Osteoblast (primary cell): Measurements from ENCODE around the gene FGF3. TPM values are rescaled to one million over a fixed set of nuclear protein-coding genes. Genes with fewer than 3 reads are reported as not detected.
A peak's percentile ranks its signal among the peaks of the same experiment; 100 is the strongest.

Experiments
- DNase-seq: peaks from one replicate; pipeline ENCODE4 v3.0.0; 2011; ENCODE audit warnings: low spot score, mixed read lengths; ENCODE audit not compliant: insufficient read length; ENCODE audit errors: missing footprints
- H2AFZ ChIP-seq: 2 replicates; pipeline ENCODE4 v1.6.0; 2011; ENCODE audit warnings: mild to moderate bottlenecking, low read length
- H3K27ac ChIP-seq: 2 replicates; pipeline ENCODE4 v1.5.1; 2011; ENCODE audit warnings: mild to moderate bottlenecking, low read depth, low read length, moderate library complexity
- H3K27me3 ChIP-seq: 2 replicates; pipeline ENCODE4 v1.6.0; 2012; ENCODE audit warnings: mild to moderate bottlenecking, control low read depth, inconsistent platforms, low read length, moderate library complexity; ENCODE audit not compliant: insufficient read depth
- H3K36me3 ChIP-seq: 2 replicates; pipeline ENCODE4 v1.5.1; 2011; ENCODE audit warnings: mild to moderate bottlenecking, low read length, control low read depth, moderate library complexity; ENCODE audit not compliant: insufficient read depth
- H3K4me1 ChIP-seq: 2 replicates; pipeline ENCODE4 v1.5.1; 2011; ENCODE audit warnings: mild to moderate bottlenecking, low read length, control low read depth, moderate library complexity; ENCODE audit not compliant: insufficient read depth
- H3K4me2 ChIP-seq: 2 replicates; pipeline ENCODE4 v1.6.0; 2011; ENCODE audit warnings: mild to moderate bottlenecking, low read length; ENCODE audit not compliant: insufficient read depth
- H3K4me3 ChIP-seq: fragments of 200-600 bp; sonication (generic); 3 replicates; pipeline ENCODE4 v1.5.1; 2012; ENCODE audit warnings: mild to moderate bottlenecking, low read length, inconsistent platforms; ENCODE audit not compliant: insufficient read depth
- H3K79me2 ChIP-seq: 2 replicates; pipeline ENCODE4 v1.6.0; 2012; ENCODE audit warnings: mild to moderate bottlenecking, low read length, control low read depth, inconsistent platforms; ENCODE audit not compliant: insufficient read depth
- H3K9me3 ChIP-seq: 2 replicates; pipeline ENCODE4 v1.5.1; 2011; ENCODE audit warnings: low read depth, low read length, control low read depth
- H4K20me1 ChIP-seq: 2 replicates; pipeline ENCODE4 v1.6.0; 2012; ENCODE audit warnings: mild to moderate bottlenecking, low read length, control low read depth; ENCODE audit not compliant: insufficient read depth
- CTCF ChIP-seq: IDR thresholded peaks from 2 replicates; pipeline ENCODE4 v1.5.1; 2011; ENCODE audit warnings: mild to moderate bottlenecking, low read depth, low read length, moderate library complexity; ENCODE audit errors: extremely low read depth
- total RNA-seq: library from RNA; depleted of rRNA; stranded (reverse); fragments of >200 nt; gene quantifications from 2 replicates; pipeline ENCODE4 v1.2.3, GENCODE V29; 2012

Gene FGF3
- total RNA-seq, 1 donor = not detected

DNA sequence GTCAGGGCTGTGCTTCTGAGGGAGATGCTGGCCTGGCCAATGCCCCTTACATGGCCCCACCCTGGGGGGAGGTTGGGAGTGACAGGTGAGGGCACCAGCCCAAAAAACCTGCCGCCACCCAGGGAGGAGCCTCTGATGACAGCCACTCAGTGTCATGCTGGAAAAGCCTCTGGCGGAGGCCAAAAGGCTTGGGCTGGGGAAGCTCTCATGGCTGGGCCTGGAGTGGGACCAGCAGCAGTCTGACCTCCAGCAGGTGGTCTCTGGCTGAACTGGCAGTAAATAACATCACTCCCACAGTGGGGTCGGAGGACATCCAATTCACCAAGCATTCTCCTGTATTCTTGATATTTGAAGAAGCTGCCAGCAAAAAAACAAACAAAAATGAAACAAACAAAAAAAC lies 20.1 kb downstream of the FGF3 start:
- Histone ChIP-seq H3K79me2 (no peaks in the 10 kb centered on the region), H3K4me3 (no peak overlapping the region), H3K4me1 (no peaks in the 10 kb centered on the region), H3K4me2 (no peak overlapping the region), H3K27me3 (peaks cover 10% of the 10 kb centered on the region), H3K36me3 (no peaks in the 10 kb centered on the region), H4K20me1 (no peaks in the 10 kb centered on the region), H3K27ac (no peak overlapping the region), H3K9me3 (no peaks in the 10 kb centered on the region), H2AFZ (no peak overlapping the region)
- no peak for DNase-seq
- no peak for TF ChIP-seq CTCF

- H2AFZ ChIP-seq = no peak overlapping the region
- peaks cover 4% of the 10 kb centered on the region for H3K27me3 ChIP-seq
- no peaks in the 10 kb centered on the region for H3K36me3 ChIP-seq
- H3K27ac ChIP-seq = no peak overlapping the region
- no peak overlapping the region for H3K4me2 ChIP-seq
- DNase-seq = peak; percentile 72
- no peaks in the 10 kb centered on the region for H3K79me2 ChIP-seq
- H4K20me1 ChIP-seq = no peaks in the 10 kb centered on the region
- no peaks in the 10 kb centered on the region for H3K9me3 ChIP-seq
- TF ChIP-seq CTCF = no peak
- H3K4me1 ChIP-seq = no peaks in the 10 kb centered on the region
- no peak overlapping the region for H3K4me3 ChIP-seq
Measured at GRCh38 chr11:69797737-69798528, 21.3 kb downstream of the FGF3 start.

DNA sequence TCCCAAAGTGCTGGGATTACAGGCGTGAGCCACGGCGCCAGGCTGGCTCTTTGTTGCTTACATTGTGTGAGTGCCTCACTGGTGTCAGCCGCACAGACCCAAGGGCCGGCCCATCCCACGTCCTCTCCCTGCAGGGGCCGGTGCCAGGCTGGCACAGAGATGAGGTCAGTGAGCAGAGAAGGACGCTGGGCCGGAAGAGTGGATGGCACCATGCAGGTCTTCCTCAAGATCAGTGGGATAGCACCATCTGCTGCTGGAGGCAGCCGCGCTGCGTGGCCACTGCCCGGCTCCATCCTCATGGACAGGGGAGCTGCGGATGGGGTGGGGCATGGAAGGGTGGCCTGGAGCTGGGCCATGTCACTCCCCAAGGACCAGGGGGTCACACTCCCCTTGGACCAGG lies 22.1 kb downstream of the FGF3 start:
- H3K4me3 ChIP-seq = no peak overlapping the region
- no peaks in the 10 kb centered on the region for H3K9me3 ChIP-seq
- DNase-seq = peak; percentile 36
- no peak overlapping the region for H3K4me2 ChIP-seq
- no peak for TF ChIP-seq CTCF
- no peaks in the 10 kb centered on the region for H3K79me2 ChIP-seq
- H4K20me1 ChIP-seq = no peaks in the 10 kb centered on the region
- no peak overlapping the region for H3K27ac ChIP-seq
- H3K27me3 ChIP-seq = peaks cover 4% of the 10 kb centered on the region
- H3K4me1 ChIP-seq = no peaks in the 10 kb centered on the region
- H3K36me3 ChIP-seq = no peaks in the 10 kb centered on the region
- H2AFZ ChIP-seq = no peak overlapping the region

GRCh38 chr11:69796063-69796462 lies 23.2 kb downstream of the FGF3 start:
- peaks cover 4% of the 10 kb centered on the region for H3K27me3 ChIP-seq
- H3K9me3 ChIP-seq = no peaks in the 10 kb centered on the region
- H3K79me2 ChIP-seq = no peaks in the 10 kb centered on the region
- H3K4me2 ChIP-seq = no peak overlapping the region
- H3K27ac ChIP-seq = no peak overlapping the region
- H3K4me3 ChIP-seq = no peak overlapping the region
- no peak overlapping the region for H2AFZ ChIP-seq
- no peaks in the 10 kb centered on the region for H3K4me1 ChIP-seq
- no peaks in the 10 kb centered on the region for H4K20me1 ChIP-seq
- TF ChIP-seq CTCF = no peak
- H3K36me3 ChIP-seq = no peaks in the 10 kb centered on the region
- DNase-seq = peak; percentile 58
